A549 (cell line): ENCODE measurements around the gene MGAT5B. TPM values are rescaled to one million over a fixed set of nuclear protein-coding genes. Genes with fewer than 3 reads are reported as not detected.
A peak's percentile ranks its signal among the peaks of the same experiment; 100 is the strongest.

Source experiments
- ATAC-seq, 2 experiments: fragments of 200-7000 bp in 1 of 2; fragments of >200 bp in 1 of 2; cut with Nextera tagmentation in 1 of 2; cut with Tn5 transposase in 1 of 2; 3 replicates each; pipeline versions ENCODE4 v1.8.0 to v1.9.1; 2018 to 2020; ENCODE audit warnings: mild to moderate bottlenecking in 1 of 2, moderate library complexity in 1 of 2
- CTCF ChIA-PET: fragments of 300-600 bp; sonication (Branson Sonifier 250); formaldehyde crosslinking; extraction: SDS; loops from one replicate; lab custom pipeline; 2021; ENCODE audit warnings: antibody characterized with exemption, inconsistent platforms; lab: Yijun Ruan, JAX
- POLR2A ChIA-PET: fragments of 350-600 bp; formaldehyde crosslinking; extraction: SDS; loops from one replicate; lab custom pipeline; 2021; ENCODE audit warnings: antibody characterized with exemption, inconsistent platforms; lab: Yijun Ruan, JAX
- DNase-seq, 2 experiments: peaks; one replicate each; pipeline versions ENCODE4 v3.0.0 to v3.0.0-alpha.2; 2011 to 2016; ENCODE audit warnings: low read depth in 1 of 2, low spot score in 1 of 2
- FAIRE-seq: peaks from 2 replicates; lab custom pipeline; 2011; peaks lifted over from hg19 to GRCh38; lab: Jason Lieb, UNC
- H3K27ac ChIP-seq, 2 experiments: fragments of >200 bp; sonication (Bioruptor Twin); formaldehyde crosslinking; 3 replicates each; pipeline ENCODE4 v1.5.1; 2016 to 2017
- H3K4me1 ChIP-seq: fragments of >200 bp; sonication (Bioruptor Twin); formaldehyde crosslinking; 3 replicates; pipeline ENCODE4 v1.6.1; 2016
- H3K4me2 ChIP-seq: fragments of >200 bp; sonication (Bioruptor Twin); formaldehyde crosslinking; 3 replicates; pipeline ENCODE4 v1.6.1; 2016
- H3K4me3 ChIP-seq: fragments of >200 bp; sonication (Bioruptor Twin); formaldehyde crosslinking; 3 replicates; pipeline ENCODE4 v1.5.1; 2016
- H3K9me3 ChIP-seq: fragments of >200 bp; sonication (Bioruptor Twin); formaldehyde crosslinking; 3 replicates; pipeline ENCODE4 v1.6.1; 2016
- CEBPB ChIP-seq, 2 experiments: fragments of >200 bp in 1 of 2; sonication (Bioruptor Twin) in 1 of 2; formaldehyde crosslinking in 1 of 2; IDR thresholded peaks; 2 replicates each; pipeline ENCODE4 v1.6.1; 2012 to 2016
- CHD2 ChIP-seq: fragments of 150-350 bp; IDR thresholded peaks from 2 replicates; pipeline ENCODE4 v1.6.1; 2014; ENCODE audit warnings: low read length; ENCODE audit not compliant: partially characterized antibody
- EHF ChIP-seq: fragments of 250-450 bp; sonication (Bioruptor Pico); IDR thresholded peaks from 2 replicates; pipeline ENCODE4 v1.5.0; 2020; ENCODE audit warnings: mild to moderate bottlenecking
- FOSB ChIP-seq: fragments of 250-450 bp; sonication (Bioruptor Pico); IDR thresholded peaks from 2 replicates; pipeline ENCODE4 v1.5.0; 2020; ENCODE audit warnings: mild to moderate bottlenecking, moderate library complexity
- FOXS1 ChIP-seq: fragments of 250-450 bp; sonication (Bioruptor Pico); IDR thresholded peaks from 2 replicates; pipeline ENCODE4 v1.5.0; 2020; ENCODE audit warnings: mild to moderate bottlenecking, moderate library complexity
- GATA3 ChIP-seq: IDR thresholded peaks from 2 replicates; pipeline ENCODE4 v1.6.1; 2012; ENCODE audit warnings: borderline replicate concordance
- HES2 ChIP-seq: fragments of >200 bp; sonication (Bioruptor Twin); formaldehyde crosslinking; IDR thresholded peaks from 2 replicates; pipeline ENCODE4 v1.6.1; 2016
- JUN ChIP-seq, 2 experiments: fragments of >200 bp; sonication (Bioruptor Twin); formaldehyde crosslinking; IDR thresholded peaks; 2 replicates in 1 of 2; 3 replicates in 1 of 2; pipeline ENCODE4 v1.6.1; 2016 to 2017
- KDM1A ChIP-seq: fragments of 200-600 bp; sonication (generic); IDR thresholded peaks from 2 replicates; pipeline ENCODE4 v1.6.1; 2016; ENCODE audit warnings: low read depth, mild to moderate bottlenecking
- MAX ChIP-seq: IDR thresholded peaks from 2 replicates; pipeline ENCODE4 v1.6.1; 2012
- PHF8 ChIP-seq: fragments of 200-600 bp; sonication (generic); IDR thresholded peaks from 2 replicates; pipeline ENCODE4 v1.6.1; 2016; ENCODE audit warnings: low read depth, mild to moderate bottlenecking, antibody characterized with exemption, moderate library complexity, borderline replicate concordance
- RARB ChIP-seq: fragments of 250-450 bp; sonication (Bioruptor Pico); IDR thresholded peaks from 2 replicates; pipeline ENCODE4 v1.8.0; 2021; ENCODE audit warnings: mild to moderate bottlenecking, moderate library complexity
- RCOR1 ChIP-seq: fragments of 150-350 bp; IDR thresholded peaks from 2 replicates; pipeline ENCODE4 v1.6.1; 2014; ENCODE audit warnings: antibody characterized with exemption, low read length, low read depth
- REST ChIP-seq: fragments of 200-600 bp; sonication (generic); IDR thresholded peaks from 2 replicates; pipeline ENCODE4 v1.6.1; 2016; ENCODE audit warnings: antibody characterized with exemption, mild to moderate bottlenecking, moderate library complexity
- TP53 ChIP-seq: fragments of 250-450 bp; sonication (Bioruptor Pico); IDR thresholded peaks from 2 replicates; pipeline ENCODE4 v1.5.0; 2021; ENCODE audit warnings: mild to moderate bottlenecking, moderate library complexity
- ZC3H11A ChIP-seq: fragments of 450-650 bp; IDR thresholded peaks from 2 replicates; pipeline ENCODE4 v1.6.1; 2014; ENCODE audit warnings: antibody characterized with exemption, mild to moderate bottlenecking
- ZFP36 ChIP-seq: fragments of 450-650 bp; IDR thresholded peaks from 2 replicates; pipeline ENCODE4 v1.6.1; 2014; ENCODE audit warnings: borderline replicate concordance; ENCODE audit not compliant: partially characterized antibody
- WGBS: methylation state at CpG from one replicate; pipeline ENCODE4 v1.1.6; 2017; ENCODE audit errors: missing lambda C conversion rate; 5-methylcytosine and 5-hydroxymethylcytosine counted together
- polyA plus RNA-seq, 4 experiments: library from polyadenylated mRNA; depleted of rRNA in 3 of 4; stranded (reverse); fragments of >200 nt; fragmentation: RNase III in 1 of 4; extraction: RNeasy Plus Mini Kit Qiagen cat#74134 plus additional on column Dnase treatment in 1 of 4; gene quantifications; 2 replicates in 3 of 4; 3 replicates in 1 of 4; pipeline ENCODE4 v1.2.3, GENCODE V29; 2011 to 2017
- TF ChIP-seq, protein P1 (sequence below): IDR thresholded peaks from 2 replicates; pipeline ENCODE4 v1.6.1; 2012
- TF ChIP-seq, protein P2 (sequence below): fragments of 150-350 bp; IDR thresholded peaks from 2 replicates; pipeline ENCODE4 v1.6.1; 2014; ENCODE audit warnings: low read depth, mild to moderate bottlenecking, low read length

MGAT5B gene
- polyA plus RNA-seq, 2 of the 4 experiments (the other 2 are of a cell fraction), result 7.6 to 22.8 TPM

- TF ChIP-seq FOSB (CRISPR knock-in tag) (no peak), CHD2 (no peak), EHF (CRISPR knock-in tag) (no peak)
Observed at GRCh38 chr17:76872874-76873221, 4.6 kb downstream of the MGAT5B start (continued).

DNA sequence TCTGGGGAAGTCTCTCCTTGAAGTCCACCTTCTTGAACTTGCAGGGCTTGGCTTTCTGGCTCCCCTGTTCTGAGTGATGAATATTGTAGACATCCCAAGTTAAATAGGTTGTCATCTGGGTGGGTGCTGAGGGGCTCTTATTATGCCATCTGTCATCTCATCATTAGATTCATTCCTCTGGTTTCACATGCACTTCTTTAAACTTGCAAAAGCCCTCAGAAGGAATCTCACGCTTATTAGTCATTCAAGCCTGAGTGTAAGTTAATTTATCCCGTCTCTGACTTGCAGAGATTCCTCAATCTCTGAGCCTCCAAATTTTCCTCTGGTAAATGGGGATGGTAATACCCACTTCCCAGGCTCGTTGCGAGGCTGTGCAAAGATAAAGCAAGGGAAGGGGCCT is 5.7 kb downstream of the MGAT5B start:
- Histone ChIP-seq H3K27ac (peak overlapping the region; percentile 93 to 97), H3K4me3 (no peak overlapping the region), H3K4me2 (peak overlapping the region; percentile 87; the same call in 2 of the 3 replicates), H3K9me3 (peaks cover 12% of the 10 kb centered on the region), H3K4me1 (peaks cover 46% of the 10 kb centered on the region)
- no peak for ATAC-seq
- TF ChIP-seq HES2 (no peak), JUN (IDR thresholded peaks at IDR 0.05) (no peak), TP53 (no peak), MAX (no peak), REST (no peak), FOXS1 (CRISPR knock-in tag) (no peak), ZC3H11A (no peak), GATA3 (no peak), RCOR1 (no peak), KDM1A (no peak), ZFP36 (no peak), CEBPB (IDR thresholded peaks at IDR 0.05) (no peak), RARB (CRISPR knock-in tag) (no peak)
- TF ChIP-seq, protein P1, sequence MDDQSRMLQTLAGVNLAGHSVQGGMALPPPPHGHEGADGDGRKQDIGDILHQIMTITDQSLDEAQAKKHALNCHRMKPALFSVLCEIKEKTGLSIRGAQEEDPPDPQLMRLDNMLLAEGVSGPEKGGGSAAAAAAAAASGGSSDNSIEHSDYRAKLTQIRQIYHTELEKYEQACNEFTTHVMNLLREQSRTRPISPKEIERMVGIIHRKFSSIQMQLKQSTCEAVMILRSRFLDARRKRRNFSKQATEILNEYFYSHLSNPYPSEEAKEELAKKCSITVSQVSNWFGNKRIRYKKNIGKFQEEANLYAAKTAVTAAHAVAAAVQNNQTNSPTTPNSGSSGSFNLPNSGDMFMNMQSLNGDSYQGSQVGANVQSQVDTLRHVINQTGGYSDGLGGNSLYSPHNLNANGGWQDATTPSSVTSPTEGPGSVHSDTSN, result no peak
- no peak for DNase-seq
- ChIA-PET POLR2A (no interaction called here), CTCF (interaction anchor here (0.9 to 10.2 kb wide), 2 partner anchors 14 to 183 kb away, joined by 3 to 776 read pairs; no protein-coding TSS in a partner anchor)
- 92% methylated on average over 4 of the region's 4 CpGs for WGBS
- no peak for FAIRE-seq

- Histone ChIP-seq H3K4me2 (no peak overlapping the region), H3K4me1 (peaks cover 17% of the 10 kb centered on the region), H3K4me3 (no peak overlapping the region), H3K9me3 (peaks cover 12% of the 10 kb centered on the region), H3K27ac (peak overlapping the region in 1 of 2 experiments; percentile 16; a peak in 1 of 6 replicates)
- ATAC-seq (no peak), FAIRE-seq (no peak), DNase-seq (no peak)
- no peak for TF ChIP-seq PHF8
- TF ChIP-seq, protein P2, sequence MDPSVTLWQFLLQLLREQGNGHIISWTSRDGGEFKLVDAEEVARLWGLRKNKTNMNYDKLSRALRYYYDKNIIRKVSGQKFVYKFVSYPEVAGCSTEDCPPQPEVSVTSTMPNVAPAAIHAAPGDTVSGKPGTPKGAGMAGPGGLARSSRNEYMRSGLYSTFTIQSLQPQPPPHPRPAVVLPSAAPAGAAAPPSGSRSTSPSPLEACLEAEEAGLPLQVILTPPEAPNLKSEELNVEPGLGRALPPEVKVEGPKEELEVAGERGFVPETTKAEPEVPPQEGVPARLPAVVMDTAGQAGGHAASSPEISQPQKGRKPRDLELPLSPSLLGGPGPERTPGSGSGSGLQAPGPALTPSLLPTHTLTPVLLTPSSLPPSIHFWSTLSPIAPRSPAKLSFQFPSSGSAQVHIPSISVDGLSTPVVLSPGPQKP, result no peak
- TF ChIP-seq CEBPB (IDR thresholded peaks at IDR 0.05), result no peak
- TF ChIP-seq HES2, result no peak
- WGBS, result 92% methylated on average over 9 of the region's 9 CpGs
- ChIA-PET CTCF (interaction anchor here (0.6 to 10.9 kb wide), 8 partner anchors 8 to 189 kb away, joined by 3 to 100 read pairs (median 4); partner anchors contain the start of gene MGAT5B), POLR2A (no interaction called here)
Observed at GRCh38 chr17:76877437-76877836, 9.2 kb downstream of the MGAT5B start.
